Tibial nerve (tissue), 4 donors: ENCODE data around the gene GRAMD4. TPM values are rescaled to one million over a fixed set of nuclear protein-coding genes. Genes with fewer than 3 reads are reported as not detected.
A peak's percentile ranks its signal among the peaks of the same experiment; 100 is the strongest.

Experiments
- DNase-seq, 2 donors: peaks; one replicate each; pipeline ENCODE4 v3.0.0-alpha.2; 2019; ENCODE audit warnings: low spot score in 2 of 2
- H3K27ac ChIP-seq, 4 donors: fragments of 200-600 bp; sonication (generic) in 3 of 4; one replicate each; pipeline ENCODE4 v1.5.1; 2017 to 2019; ENCODE audit warnings: mild to moderate bottlenecking in 1 of 4
- H3K27me3 ChIP-seq, 2 donors: fragments of 200-600 bp; sonication (generic) in 1 of 2; one replicate each; pipeline versions ENCODE4 v1.5.1 to v1.6.0; 2017 to 2019
- H3K36me3 ChIP-seq, 3 donors: fragments of 200-600 bp; sonication (generic); one replicate each; pipeline ENCODE4 v1.5.1; 2018 to 2019
- H3K4me1 ChIP-seq, 4 donors: fragments of 200-600 bp; sonication (generic) in 3 of 4; one replicate each; pipeline ENCODE4 v1.5.1; 2017 to 2019
- H3K4me3 ChIP-seq, 4 donors: fragments of 200-600 bp; sonication (generic) in 3 of 4; one replicate each; pipeline ENCODE4 v1.5.1; 2017 to 2019; ENCODE audit warnings: mild to moderate bottlenecking in 1 of 4, moderate library complexity in 1 of 4
- H3K9me3 ChIP-seq, 4 donors: fragments of 200-600 bp; sonication (generic) in 3 of 4; one replicate each; pipeline ENCODE4 v1.5.1; 2017 to 2019
- CTCF ChIP-seq, 5 experiments: fragments of 200-600 bp in 3 of 5; fragments of 450-650 bp in 2 of 5; sonication (generic) in 3 of 5; IDR thresholded peaks; one replicate each; pipeline ENCODE4 v1.5.1; 2016 to 2019; ENCODE audit warnings: antibody characterized with exemption in 5 of 5, mild to moderate bottlenecking in 3 of 5, moderate library complexity in 2 of 5
- EP300 ChIP-seq, 2 donors: sonication (generic); formaldehyde crosslinking; IDR thresholded peaks; one replicate each; pipeline ENCODE4 v1.6.1; 2017; ENCODE audit warnings: antibody characterized with exemption in 2 of 2, mild to moderate bottlenecking in 1 of 2
- POLR2A ChIP-seq, 2 donors: fragments of 450-650 bp; IDR thresholded peaks; one replicate each; pipeline ENCODE4 v1.6.1; 2017; ENCODE audit warnings: antibody characterized with exemption in 2 of 2, mild to moderate bottlenecking in 2 of 2, moderate library complexity in 2 of 2
- WGBS, 2 donors: methylation state at CpG; one replicate each; pipeline ENCODE4 v1.1.5; 2018; 5-methylcytosine and 5-hydroxymethylcytosine counted together
- total RNA-seq, 4 donors: library from RNA; depleted of rRNA; stranded (reverse); fragments of >200 nt; gene quantifications; one replicate each; pipeline ENCODE4 v1.1.0, GENCODE V29; 2016

Gene GRAMD4
- total RNA-seq, 4 donors from 2014 or later: 18.2 to 299 (median 54.3) TPM

GRCh38 chr22:46614025-46614931 lies 5.9 kb upstream of the GRAMD4 start:
- H3K9me3 ChIP-seq: no peaks in the 10 kb centered on the region
- H3K4me3 ChIP-seq: peak overlapping the region in 1 of 4 donors; percentile 20
- no peak overlapping the region for H3K27ac ChIP-seq
- H3K36me3 ChIP-seq: no peaks in the 10 kb centered on the region
- TF ChIP-seq EP300 (IDR thresholded peaks at IDR 0.05) (no peak), CTCF (IDR thresholded peaks at IDR 0.05) (no peak), POLR2A (IDR thresholded peaks at IDR 0.05) (no peak)
- no peak for DNase-seq
- 78 to 82% methylated on average over 30 to 31 of the region's 31 CpGs for WGBS, 2 donors
- H3K4me1 ChIP-seq: peaks cover 0 to 53% (median 35%) of the 10 kb centered on the region in 4 donors
- H3K27me3 ChIP-seq: no peaks in the 10 kb centered on the region

GRCh38 chr22:46617207-46617985 lies 2.8 kb upstream of the GRAMD4 start:
- Histone ChIP-seq H3K36me3 (no peaks in the 10 kb centered on the region), H3K4me1 (peaks cover 0 to 68% (median 54%) of the 10 kb centered on the region in 4 donors), H3K9me3 (no peaks in the 10 kb centered on the region), H3K27me3 (no peaks in the 10 kb centered on the region), H3K4me3 (no peak overlapping the region), H3K27ac (peak overlapping the region in 2 of 4 donors; percentile 42 to 78)
- TF ChIP-seq EP300 (IDR thresholded peaks at IDR 0.05): no peak
- no peak for TF ChIP-seq POLR2A (IDR thresholded peaks at IDR 0.05)
- no peak for TF ChIP-seq CTCF (IDR thresholded peaks at IDR 0.05)
- no peak for DNase-seq
- 74 to 83% methylated on average over 17 to 18 of the region's 18 CpGs for WGBS, 2 donors

- Histone ChIP-seq H3K4me3 (no peak overlapping the region), H3K4me1 (peaks cover 0 to 63% (median 49%) of the 10 kb centered on the region in 4 donors), H3K36me3 (no peaks in the 10 kb centered on the region), H3K27me3 (no peaks in the 10 kb centered on the region), H3K27ac (peak overlapping the region in 2 of 4 donors; percentile 14 to 78), H3K9me3 (no peaks in the 10 kb centered on the region)
- no peak for DNase-seq
- TF ChIP-seq POLR2A (IDR thresholded peaks at IDR 0.05) (no peak), CTCF (IDR thresholded peaks at IDR 0.05) (no peak), EP300 (IDR thresholded peaks at IDR 0.05) (no peak)
- 78 to 80% methylated on average over 29 of the region's 29 CpGs for WGBS, 2 donors
Observed at GRCh38 chr22:46617986-46618647, 2.1 kb upstream of the GRAMD4 start.

GRCh38 chr22:46618667-46619066 lies 1.5 kb upstream of the GRAMD4 start:
- no peaks in the 10 kb centered on the region for H3K9me3 ChIP-seq
- H3K27ac ChIP-seq: peak overlapping the region in 2 of 4 donors; percentile 77 to 78
- no peaks in the 10 kb centered on the region for H3K27me3 ChIP-seq
- H3K4me1 ChIP-seq: peaks cover 0 to 57% (median 44%) of the 10 kb centered on the region in 4 donors
- no peak for TF ChIP-seq POLR2A (IDR thresholded peaks at IDR 0.05)
- no peak for TF ChIP-seq CTCF (IDR thresholded peaks at IDR 0.05)
- no peak for TF ChIP-seq EP300 (IDR thresholded peaks at IDR 0.05)
- no peaks in the 10 kb centered on the region for H3K36me3 ChIP-seq
- H3K4me3 ChIP-seq: no peak overlapping the region
- DNase-seq: no peak
- 61 to 73% methylated on average over 17 to 19 of the region's 19 CpGs for WGBS, 2 donors
